AG20443 (cell line): ENCODE data around the gene TMEM181.
"Not testable (repeated sequence)": the region's sequence is repeated elsewhere in the genome, so short reads cannot be mapped to it uniquely, and the experiment has no call there.

Source experiments
- DNase-seq: peaks from one replicate; pipeline ENCODE4 v3.0.0; 2012; ENCODE audit warnings: low spot score, mixed read lengths

TMEM181 gene

DNA sequence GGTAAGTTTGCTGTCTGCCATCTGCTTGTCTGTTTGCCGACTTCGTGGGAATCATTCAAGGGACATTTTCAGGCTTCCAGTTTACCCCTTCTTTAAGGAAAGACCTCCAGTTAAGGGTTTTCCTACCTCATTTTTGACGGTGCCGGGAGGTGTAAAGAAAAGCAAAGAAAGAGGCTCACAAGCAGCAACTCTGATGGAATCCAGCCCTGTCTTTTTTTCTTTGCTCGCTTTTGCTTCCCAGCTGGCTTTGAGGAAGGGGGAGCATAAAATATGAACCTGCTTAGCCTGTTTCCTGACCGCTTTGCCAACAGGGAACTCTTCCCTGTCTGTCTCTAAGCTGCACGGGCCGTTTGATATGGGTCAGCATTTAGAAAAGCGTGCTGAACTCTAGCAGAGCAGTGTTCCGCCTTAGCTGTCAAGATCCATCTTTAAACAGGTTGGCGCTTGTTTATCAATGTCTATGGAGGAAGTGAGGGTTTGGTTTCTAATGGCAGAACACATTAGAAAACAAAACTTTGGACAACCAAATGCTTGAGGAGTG lies 103.8 kb downstream of the TMEM181 start:
- no peak for DNase-seq

DNA sequence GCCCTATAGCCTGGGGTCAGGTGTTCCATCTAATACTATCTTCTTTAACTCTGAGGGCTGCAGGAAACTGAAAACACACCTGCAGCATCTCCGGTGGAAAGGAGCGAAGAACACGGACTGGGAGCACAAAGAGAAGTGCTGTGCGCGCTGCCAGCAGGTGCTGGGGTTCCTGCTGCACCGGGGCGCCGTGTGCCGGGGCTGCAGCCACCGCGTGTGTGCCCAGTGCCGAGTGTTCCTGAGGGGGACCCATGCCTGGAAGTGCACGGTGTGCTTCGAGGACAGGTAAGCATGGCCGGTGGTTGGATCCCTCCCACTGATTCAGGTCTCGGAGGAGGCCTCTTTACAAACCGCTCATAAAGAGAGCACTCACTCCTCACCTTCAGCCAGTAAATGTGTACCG lies 105.4 kb downstream of the TMEM181 start:
- no peak for DNase-seq

DNA sequence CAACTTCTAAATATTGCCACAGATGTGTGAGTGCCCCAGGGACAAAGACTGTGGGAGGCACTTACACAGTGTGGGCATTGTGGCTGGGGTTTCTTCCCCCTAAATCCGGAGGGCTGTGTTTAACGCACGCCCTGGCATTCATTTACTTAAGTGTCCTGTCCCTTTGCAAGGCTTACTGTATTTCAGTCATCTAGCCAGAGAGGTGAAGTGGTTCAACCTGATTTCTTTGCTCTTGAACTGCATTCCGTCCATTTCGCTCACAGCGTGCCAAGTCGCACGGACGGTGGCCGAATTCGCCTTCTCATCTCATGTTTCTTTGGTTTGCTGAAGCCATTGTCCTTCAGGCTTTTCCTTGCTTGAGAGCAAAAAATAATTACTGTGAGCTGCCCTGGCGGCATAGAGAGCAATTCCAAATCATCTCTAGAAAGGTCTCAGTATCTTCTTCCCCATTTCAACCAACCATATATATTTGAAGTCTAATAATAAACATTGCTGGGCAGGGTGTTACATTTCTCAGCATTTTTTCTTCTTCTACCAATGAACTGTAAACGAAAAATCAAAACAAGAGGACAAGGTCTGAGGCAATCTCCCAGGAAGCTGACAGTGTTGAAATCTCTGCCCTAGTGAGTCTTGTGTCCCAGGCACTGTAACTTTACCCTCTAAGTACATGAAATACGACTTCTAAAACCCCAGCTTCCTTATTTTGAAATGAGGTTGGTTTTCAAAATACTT lies 106.9 kb downstream of the TMEM181 start:
- DNase-seq = peak; percentile 51

- no peak for DNase-seq
Observed at GRCh38 chr6:158667360-158667981, 107.6 kb downstream of the TMEM181 start.

- no peak for DNase-seq
Observed at GRCh38 chr6:158668707-158669103, 108.8 kb downstream of the TMEM181 start.

DNA sequence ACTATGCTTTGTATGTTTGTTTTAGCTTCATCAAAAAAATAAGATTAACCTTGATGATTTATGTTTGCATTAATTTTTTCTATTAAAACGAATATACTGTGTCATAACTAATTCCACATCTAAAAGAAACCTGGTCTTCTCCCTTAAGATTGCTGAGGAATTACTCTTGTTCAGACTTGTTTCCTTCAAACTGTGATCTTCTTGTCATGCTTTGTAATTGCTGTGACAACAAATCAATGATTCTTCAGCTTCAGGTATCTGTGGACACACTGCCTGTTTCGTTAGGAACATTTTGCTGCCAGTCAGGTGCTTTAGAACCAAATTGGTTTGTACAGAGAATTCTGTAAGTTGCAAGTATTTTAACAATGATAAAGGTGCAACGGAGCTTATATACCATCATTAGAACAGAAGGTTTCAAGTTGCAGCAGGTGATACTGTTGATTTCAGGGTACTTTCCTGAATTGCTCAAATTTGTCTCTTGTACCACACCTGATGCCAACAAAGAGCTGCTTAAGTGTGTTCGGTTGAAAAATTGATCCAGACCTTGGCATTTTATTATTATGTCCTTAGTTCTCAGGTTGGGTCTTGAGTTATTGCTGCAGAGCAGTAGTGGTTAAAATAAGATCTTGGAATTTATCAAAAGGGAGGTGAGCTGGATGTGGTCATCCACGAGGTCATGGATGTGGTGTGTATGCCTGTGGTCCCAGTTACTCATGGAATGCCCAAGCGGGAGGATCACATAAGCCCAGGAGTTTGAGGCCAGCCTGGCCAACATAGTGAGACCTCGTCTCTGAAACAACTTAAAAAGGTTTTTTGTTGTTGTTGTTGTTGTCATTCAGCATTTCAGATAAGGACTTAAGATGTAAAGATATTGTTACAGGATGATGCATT lies 109.5 kb downstream of the TMEM181 start:
- DNase-seq = no peak

GRCh38 chr6:158672119-158672518 lies 112.2 kb downstream of the TMEM181 start:
- not testable (repeated sequence) for DNase-seq

- no peak for DNase-seq
Observed at GRCh38 chr6:158672726-158673125, 112.8 kb downstream of the TMEM181 start.

- DNase-seq = no peak
Observed at GRCh38 chr6:158674342-158675131, 114.6 kb downstream of the TMEM181 start.

GRCh38 chr6:158677094-158677493 lies 117.2 kb downstream of the TMEM181 start:
- DNase-seq = not testable (repeated sequence)

DNA sequence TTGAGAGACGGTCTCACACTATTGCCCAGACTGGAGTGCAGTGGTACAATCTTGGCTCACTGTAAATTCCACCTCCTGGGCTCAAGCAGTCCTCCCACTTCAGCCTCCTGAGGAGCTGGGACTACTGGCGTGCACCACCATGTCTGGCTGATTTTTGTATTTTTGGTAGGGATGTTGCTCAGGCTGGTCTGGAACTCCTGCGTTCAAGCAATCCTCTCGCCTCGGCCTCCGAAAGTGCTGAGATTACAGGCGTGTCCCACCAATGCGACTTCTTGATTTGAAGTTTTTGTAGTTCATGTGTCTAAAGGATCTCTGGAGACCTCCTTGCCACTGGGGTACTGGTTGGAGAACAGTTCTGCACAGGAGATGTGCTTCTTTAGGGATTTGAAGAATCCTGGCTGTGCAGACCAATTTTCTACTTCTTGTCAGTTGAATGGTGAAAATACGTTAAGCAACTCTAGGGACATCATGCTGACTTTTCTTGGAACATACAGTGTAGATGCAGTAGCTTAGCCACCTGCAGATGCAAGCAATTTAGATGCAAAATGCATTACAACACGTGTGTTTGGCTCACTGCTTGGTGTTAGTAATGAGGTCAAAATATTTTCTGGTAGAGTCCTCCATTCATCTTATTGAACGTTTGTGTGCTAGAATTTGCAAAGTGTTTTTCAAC lies 118.2 kb downstream of the TMEM181 start:
- no peak for DNase-seq

DNA sequence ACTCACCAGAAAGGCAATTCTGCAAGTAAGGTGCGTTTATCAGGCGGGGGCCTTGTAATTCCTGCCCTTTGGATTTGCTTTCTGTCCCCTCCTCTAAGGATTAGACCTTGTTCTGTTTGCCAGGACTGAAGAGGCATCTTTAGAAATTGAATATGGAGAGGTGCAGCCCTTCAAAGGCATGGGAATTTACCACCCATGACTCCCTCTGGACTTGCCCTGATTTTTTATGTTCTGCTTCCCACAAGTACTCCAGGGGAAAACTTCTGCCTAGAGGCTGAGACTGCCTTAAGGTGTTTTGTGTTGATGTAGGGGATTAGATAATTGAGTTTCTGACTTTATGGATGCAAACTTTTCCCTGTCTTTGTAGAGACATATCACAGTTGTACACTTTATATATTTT lies 120.1 kb downstream of the TMEM181 start:
- no peak for DNase-seq

GRCh38 chr6:158680481-158680880 lies 120.6 kb downstream of the TMEM181 start:
- no peak for DNase-seq

DNA sequence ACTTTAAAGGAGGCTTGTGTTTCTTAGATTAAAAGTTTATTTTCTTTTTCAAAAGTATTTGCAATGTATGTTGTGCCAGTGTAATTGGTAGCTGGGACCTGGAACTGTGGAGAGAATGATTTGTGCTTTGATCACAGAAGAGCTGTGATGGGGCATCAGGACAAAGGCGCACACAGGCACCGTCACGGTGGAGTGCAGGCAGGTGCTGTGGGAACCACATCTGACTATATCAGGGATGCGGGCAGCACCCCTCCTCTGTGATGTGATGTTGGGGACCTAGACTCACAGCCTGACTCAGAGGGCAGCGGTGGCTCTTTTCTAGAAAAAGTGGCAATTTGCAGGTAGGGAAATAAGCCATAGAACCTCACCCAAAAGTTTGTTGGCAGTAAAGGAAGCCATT lies 124.4 kb downstream of the TMEM181 start:
- DNase-seq = no peak

DNA sequence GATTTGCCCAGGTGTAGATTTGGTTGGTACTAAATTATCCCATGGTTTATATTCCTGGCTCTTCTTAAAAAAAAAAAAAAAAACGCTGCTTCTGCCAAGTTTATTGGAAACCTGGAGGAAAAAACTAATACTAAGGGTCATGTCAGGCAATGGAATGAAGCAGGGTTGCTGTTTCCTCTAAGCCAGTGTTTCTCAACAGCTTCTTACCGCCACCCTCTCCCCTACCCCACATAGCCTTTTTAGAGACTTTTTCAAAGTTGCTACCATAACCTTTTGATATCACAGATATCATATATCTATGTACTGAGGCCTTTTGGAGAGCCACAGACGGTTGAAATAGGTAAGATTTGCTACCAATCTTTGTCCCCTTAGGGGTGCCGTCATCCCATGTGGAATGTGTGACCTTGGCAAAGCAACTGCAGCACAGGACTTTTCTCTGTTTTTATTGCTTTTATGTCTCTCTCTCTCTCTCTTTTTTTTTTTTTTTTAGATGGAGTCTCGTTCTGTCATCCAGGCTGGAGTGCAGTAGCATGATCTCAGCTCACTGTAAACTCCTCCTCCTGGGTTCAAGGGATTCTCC lies 124.9 kb downstream of the TMEM181 start:
- no peak for DNase-seq
